ENCODE results near the gene TMEM52B.

Gene TMEM52B

DNA sequence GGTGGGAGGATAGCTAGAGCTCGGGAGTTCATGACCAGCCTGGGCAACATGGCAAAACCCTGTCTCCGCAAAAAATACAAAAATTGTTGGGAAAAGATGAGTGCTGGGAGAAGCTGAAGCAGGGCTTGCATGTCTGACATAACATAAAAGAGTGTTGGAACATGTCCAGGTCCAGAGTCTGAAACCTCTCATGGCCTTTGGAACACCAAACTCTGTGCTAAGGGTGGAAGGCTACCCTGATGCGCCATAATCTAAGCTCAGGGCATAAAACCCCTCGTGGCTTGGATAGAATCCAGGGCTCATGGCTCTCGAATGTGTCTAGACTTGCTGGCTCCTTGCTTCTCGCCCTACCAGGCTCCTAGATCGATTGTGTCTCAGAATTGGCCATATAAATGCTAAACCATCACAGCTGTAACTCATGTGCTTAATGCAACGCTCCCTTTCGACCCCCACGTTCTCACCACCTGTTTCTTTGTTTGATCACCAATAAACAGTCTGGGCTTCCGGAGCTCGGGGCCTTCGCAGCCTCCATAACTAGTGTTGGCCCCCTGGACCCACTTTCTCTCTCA, 42.1 kb upstream of the TMEM52B start:
- Mint-ChIP-seq H3K27ac (no peak overlapping the region), H3K4me1 (no peaks in the 10 kb centered on the region), H3K9me3 (no peaks in the 10 kb centered on the region), H3K36me3 (ENCODE audit: low read depth) (no peaks in the 10 kb centered on the region), H3K27me3 (ENCODE audit: low read depth) (no peaks in the 10 kb centered on the region), H3K4me3 (no peak overlapping the region)
- TF ChIP-seq, protein P1, sequence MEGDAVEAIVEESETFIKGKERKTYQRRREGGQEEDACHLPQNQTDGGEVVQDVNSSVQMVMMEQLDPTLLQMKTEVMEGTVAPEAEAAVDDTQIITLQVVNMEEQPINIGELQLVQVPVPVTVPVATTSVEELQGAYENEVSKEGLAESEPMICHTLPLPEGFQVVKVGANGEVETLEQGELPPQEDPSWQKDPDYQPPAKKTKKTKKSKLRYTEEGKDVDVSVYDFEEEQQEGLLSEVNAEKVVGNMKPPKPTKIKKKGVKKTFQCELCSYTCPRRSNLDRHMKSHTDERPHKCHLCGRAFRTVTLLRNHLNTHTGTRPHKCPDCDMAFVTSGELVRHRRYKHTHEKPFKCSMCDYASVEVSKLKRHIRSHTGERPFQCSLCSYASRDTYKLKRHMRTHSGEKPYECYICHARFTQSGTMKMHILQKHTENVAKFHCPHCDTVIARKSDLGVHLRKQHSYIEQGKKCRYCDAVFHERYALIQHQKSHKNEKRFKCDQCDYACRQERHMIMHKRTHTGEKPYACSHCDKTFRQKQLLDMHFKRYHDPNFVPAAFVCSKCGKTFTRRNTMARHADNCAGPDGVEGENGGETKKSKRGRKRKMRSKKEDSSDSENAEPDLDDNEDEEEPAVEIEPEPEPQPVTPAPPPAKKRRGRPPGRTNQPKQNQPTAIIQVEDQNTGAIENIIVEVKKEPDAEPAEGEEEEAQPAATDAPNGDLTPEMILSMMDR (IDR thresholded peaks at IDR 0.05; ENCODE audit: unreplicated experiment in 3 of 3) = no peak

DNA sequence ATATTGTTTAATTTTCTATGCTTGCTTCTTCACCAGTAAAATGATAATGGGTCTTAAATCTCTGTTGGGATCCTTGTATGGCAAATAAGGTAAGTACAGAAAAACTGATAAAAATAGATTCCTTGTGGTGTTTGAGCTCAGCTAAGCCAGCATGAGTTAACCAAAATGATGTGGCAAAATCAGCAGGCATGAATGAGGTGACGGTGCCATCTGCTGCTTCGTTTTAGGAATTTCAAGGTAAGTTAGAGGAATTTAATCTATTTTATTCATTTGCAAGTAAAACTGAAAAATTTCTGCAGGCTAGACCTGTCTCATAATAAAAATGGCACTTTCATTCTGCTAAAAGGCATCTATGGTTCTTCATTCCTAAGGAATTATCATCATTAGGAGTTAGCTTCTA, 38.8 kb upstream of the TMEM52B start:
- Mint-ChIP-seq H3K9me3 (no peaks in the 10 kb centered on the region), H3K4me3 (no peak overlapping the region), H3K27me3 (ENCODE audit: low read depth) (peaks cover 3% of the 10 kb centered on the region), H3K4me1 (no peaks in the 10 kb centered on the region), H3K27ac (peak overlapping the region in 1 of 3 experiments; percentile 36), H3K36me3 (ENCODE audit: low read depth) (no peaks in the 10 kb centered on the region)
- TF ChIP-seq, protein P1 (IDR thresholded peaks at IDR 0.05; ENCODE audit: unreplicated experiment in 3 of 3) = peak; percentile 60 to 73 (median 69)

DNA sequence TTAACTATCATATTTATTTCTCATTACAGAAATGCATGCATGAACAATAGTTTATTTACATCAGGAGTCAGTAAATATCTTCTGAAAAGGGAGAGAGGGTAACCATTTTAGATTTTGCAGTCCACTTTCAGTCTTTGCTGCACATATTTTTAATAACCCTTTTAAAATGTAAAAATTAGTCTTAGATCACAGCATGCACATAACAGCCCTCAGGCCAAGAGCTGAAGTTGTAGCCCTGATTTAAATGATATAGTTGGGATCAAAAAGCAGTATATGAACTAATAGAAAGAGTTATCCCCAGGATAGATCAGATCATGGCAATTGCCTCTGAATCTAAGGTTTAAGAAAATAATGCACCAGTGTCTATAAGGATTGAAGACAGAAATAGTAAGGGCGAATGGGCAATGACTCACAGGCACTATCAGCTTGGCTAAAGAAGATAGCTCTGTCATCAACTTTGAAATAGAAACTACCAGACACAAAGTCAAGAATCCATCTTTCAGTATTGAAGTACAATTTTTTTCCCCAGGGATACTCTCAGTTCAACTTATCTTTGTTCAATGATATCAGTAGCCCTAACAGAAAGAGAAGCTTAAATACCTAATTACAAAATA, 35.7 kb upstream of the TMEM52B start:
- H3K27me3 Mint-ChIP-seq (ENCODE audit: low read depth) = peaks cover 3% of the 10 kb centered on the region
- TF ChIP-seq, protein P1 (IDR thresholded peaks at IDR 0.05; ENCODE audit: unreplicated experiment in 3 of 3) = no peak
- no peaks in the 10 kb centered on the region for H3K4me1 Mint-ChIP-seq
- no peak overlapping the region for H3K4me3 Mint-ChIP-seq
- H3K36me3 Mint-ChIP-seq (ENCODE audit: low read depth) = no peaks in the 10 kb centered on the region
- no peaks in the 10 kb centered on the region for H3K9me3 Mint-ChIP-seq
- no peak overlapping the region for H3K27ac Mint-ChIP-seq

DNA sequence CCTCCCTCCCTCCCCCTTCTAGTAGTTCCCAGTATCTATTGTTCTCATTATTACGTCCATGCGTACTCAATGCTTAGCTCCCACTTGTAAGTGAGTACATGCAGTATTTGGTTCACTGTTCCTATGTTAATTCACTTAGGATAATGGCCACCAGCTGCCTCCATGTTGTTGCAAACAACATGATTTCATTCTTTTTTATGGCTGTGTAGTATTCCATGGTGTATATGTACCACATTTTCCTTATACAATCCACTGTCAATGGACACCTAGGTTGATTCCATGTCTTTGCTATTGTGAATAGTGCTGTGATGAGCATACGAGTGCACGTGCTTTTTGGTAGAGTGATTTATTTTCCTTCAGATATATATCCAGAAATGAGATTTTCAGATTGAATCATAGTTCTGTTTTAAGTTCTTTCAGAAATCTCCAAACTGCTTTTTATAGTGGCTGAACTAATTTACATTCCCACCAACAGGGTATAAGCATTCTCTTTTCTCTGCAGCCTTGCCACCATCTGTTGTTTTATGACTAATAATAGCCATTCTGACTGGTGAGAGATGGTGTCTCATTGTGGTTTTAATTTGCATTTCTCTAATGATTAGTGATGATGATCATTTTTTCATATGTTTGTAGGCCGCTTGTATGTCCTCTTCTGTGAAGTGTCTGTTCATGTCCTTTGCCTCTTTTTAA, 31.0 kb upstream of the TMEM52B start:
- Mint-ChIP-seq H3K4me3 (no peak overlapping the region), H3K9me3 (no peaks in the 10 kb centered on the region), H3K27me3 (ENCODE audit: low read depth) (peaks cover 3% of the 10 kb centered on the region), H3K36me3 (ENCODE audit: low read depth) (no peaks in the 10 kb centered on the region), H3K27ac (no peak overlapping the region), H3K4me1 (peaks cover under 1% of the 10 kb centered on the region)
- TF ChIP-seq, protein P1 (IDR thresholded peaks at IDR 0.05; ENCODE audit: unreplicated experiment in 3 of 3) = no peak

DNA sequence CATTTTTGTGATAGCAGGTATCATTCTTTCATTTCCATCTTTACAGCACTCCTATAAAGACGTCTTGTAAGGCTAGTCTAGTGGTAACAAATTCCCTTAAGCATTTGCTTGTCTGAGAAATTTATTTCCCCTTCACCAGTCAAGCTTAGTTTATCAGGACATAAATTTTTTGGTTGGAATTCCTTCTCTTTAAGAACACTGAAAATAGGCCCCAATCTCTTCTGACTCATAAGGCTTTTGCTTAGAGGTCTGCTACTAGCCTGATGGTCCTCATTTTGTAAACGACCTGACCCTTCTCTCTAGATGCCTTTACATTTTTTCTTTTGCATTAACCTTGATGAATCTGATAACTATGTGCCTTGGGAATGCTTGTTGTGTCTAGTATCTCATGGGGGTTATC, 27.2 kb upstream of the TMEM52B start:
- H3K27ac Mint-ChIP-seq = no peak overlapping the region
- no peaks in the 10 kb centered on the region for H3K36me3 Mint-ChIP-seq (ENCODE audit: low read depth)
- TF ChIP-seq, protein P1 (IDR thresholded peaks at IDR 0.05; ENCODE audit: unreplicated experiment in 3 of 3) = no peak
- no peak overlapping the region for H3K4me3 Mint-ChIP-seq
- H3K4me1 Mint-ChIP-seq = peaks cover 5% of the 10 kb centered on the region
- no peaks in the 10 kb centered on the region for H3K9me3 Mint-ChIP-seq
- no peaks in the 10 kb centered on the region for H3K27me3 Mint-ChIP-seq (ENCODE audit: low read depth)
